Measurements from ENCODE around the gene CNPY2.
"Not testable (repeated sequence)": the region's sequence is repeated elsewhere in the genome, so short reads cannot be mapped to it uniquely, and the experiment has no call there.

CNPY2 gene

GRCh38 chr12:56315622-56316473 lies at the start of gene CNPY2:
CNPY2 (minus strand) TSS chr12:56315988; CDS start chr12:56315217, 771 bp downstream.
- peak; percentile 98 for DNase-seq

DNA sequence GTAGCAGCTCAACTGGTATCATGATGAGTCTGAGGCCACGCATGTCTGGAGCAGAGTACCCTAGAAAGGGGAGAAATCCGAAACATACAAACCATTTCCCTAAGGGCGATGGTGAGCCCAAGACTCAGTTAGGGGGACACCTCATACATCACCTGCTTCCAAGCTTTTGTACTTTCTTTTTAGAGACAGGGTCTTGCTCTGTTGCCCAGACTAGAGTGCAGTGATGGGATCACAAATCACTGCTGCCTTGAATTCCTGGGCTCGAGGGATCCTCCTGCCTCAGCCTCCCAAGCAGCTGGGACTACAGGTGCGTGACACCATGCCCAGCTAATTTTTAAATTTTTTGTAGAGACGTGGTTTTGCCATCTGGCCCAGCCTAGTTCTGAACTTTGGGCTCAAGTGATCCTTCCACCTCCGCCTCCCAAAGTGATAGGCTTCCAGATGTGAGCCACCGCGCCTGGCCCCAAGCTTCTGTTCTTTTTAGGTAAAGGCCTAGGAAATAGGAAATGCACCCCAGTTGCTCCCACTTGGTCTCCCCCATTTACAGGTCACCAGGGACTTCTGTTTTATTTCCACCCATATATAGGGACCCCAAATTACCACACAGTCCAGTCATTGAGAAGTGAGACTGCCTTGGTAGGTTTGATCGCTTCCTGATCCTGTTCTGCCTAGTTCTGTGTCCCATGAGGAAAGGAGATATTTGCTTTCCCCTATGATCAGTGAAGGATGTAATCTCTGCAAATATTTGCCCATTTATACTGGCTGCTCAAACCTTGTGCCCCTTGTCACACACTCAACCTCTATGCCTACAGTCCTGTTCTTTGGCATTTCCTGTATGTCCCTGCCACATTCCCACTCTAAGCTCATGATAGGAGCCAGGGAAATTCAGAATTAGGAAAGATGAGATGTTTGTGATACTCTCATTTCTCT lies 46.6 kb upstream of the CNPY2 start, which contains the start of gene APOF:
Gene APOF (minus strand): TSS at position 728 of the 930 bp plus-strand sequence. CDS start 112 bp downstream, at position 616.
- DNase-seq = peak; percentile 26

- DNase-seq = no peak
Observed at GRCh38 chr12:56361487-56362129, 45.8 kb upstream of the CNPY2 start.

- DNase-seq = peak; percentile 94
Observed at GRCh38 chr12:56359851-56360767, 44.3 kb upstream of the CNPY2 start, which contains the start of gene STAT2. STAT2 (minus strand) TSS chr12:56360107; CDS start chr12:56356571, 3,536 bp downstream.

DNA sequence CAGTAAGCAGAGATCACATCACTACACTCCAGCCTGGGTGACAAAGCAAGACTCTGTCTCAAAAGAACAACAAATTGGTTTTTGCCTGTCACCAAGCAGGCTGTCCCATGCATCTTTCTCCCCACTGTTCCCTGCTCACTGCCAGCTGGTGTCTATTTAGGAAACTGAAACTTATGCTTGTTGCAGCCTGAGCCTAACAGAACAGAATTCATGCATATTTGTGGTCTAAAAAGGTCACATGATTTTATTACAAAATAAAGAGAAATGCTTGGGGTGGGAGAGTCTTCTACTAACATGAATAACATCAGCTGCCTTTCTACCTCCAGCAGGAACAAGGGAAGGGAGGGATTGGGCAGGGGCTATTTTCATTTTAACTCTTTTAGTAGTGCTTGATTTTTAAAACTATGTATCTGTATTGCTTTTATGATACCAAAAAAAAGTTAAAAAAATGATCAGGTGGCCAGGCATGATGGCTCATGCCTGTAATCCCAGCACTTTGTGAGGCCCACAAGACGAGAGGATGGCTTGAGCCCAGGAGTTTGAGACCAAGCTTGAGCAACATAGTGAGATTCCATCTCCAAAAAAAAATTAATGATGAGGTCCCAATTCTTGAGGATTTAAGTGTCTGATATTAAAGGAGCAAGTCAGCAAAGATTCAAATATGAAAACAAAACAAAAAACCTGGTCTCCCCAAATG lies 43.2 kb upstream of the CNPY2 start:
- no peak for DNase-seq

DNA sequence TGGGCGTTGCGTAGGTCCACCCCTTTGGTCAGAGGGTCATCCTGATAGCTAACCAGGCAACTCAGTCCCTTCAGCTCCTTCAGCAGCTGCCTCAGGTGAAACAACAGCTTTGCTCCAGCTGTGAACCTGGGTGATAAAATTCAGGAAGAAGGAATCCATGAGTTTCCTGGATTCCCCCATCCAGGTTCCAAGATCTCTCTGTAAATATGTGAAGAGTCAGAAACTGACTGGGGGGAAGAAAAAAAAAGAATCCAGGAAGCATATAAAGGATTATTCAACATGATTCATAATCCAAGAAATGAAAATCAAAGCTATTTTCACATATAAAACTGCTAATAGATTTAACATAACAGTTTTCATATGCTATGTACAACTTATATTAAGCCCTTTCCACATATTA lies 35.5 kb upstream of the CNPY2 start:
- no peak for DNase-seq

DNA sequence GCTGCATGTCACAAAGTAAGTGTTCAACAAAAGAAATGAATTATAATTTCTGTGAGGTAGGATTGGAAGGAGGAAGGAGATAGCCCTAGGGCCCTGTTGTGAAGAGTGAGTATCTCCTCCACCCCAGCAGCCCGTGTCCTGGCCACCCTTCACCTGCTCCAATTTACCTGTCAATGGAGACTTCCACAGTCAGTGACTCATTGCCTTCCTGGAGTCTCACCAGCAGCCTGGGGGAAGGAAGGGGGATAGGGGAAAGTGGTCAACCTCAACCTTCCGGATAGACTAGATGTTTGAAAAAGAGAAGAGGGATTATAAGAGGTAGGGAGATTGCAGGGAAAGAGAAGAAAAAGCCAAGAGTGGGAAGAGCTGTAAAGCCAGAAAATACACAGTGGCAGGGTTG lies 34.9 kb upstream of the CNPY2 start:
- DNase-seq = no peak

- no peak for DNase-seq
Observed at GRCh38 chr12:56348776-56349175, 33.0 kb upstream of the CNPY2 start.

- not testable (repeated sequence) for DNase-seq
Observed at GRCh38 chr12:56347255-56347654, 31.5 kb upstream of the CNPY2 start.

DNA sequence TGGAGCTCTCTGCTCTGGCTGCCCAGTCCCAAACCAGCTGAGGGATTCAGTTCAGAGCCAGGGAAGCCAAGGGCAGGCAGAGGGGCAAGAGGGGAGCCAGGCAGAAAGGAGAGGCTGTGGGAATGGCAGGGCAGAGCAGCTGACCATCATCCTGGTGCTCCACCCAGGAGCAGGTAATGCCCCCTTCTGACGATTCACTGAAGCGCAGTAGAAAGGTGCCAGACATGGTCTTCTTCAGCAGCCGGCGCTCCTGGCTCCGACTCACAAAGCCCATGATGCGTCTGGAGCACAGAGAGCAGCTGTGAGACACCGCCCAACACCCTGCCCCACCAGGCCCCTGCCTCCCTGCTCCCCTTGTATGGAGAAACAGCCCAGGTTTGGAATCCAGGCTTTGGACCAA lies 30.9 kb upstream of the CNPY2 start:
- DNase-seq = no peak

DNA sequence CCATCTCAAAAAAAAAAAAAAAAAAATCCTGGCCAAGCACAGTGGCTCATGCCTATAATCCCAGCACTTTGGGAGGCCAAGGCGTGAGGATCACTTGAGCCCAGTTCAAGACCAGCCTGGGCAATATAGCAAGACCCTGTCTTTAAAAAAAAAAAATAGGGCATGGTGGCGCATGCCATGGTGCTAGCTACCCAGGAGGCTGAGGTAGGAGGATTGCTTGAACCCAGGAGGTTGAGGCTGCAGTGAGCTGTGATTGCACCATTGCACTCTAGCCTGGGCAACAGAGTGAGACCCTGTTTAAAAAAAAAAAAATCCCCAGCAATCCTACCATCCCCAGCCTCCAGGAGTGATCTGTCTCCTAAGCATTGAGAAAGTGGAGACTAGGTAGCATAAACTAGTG lies 26.5 kb upstream of the CNPY2 start:
- DNase-seq = not testable (repeated sequence)

GRCh38 chr12:56341616-56342015 lies 25.8 kb upstream of the CNPY2 start:
- no peak for DNase-seq

DNA sequence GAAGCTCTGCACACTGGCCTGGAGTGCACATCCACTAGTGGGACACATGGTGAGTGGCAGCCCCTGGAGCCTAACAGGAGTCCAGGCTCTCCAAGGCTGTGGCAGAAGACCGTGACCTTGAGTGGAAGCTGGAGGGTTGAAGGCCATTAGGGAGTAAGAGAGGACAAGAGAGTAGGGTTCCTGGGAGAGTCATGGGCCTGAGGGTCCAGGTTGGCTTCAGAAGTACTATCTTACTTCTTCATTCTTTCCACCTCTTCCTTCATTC lies 23.3 kb upstream of the CNPY2 start:
- no peak for DNase-seq

DNA sequence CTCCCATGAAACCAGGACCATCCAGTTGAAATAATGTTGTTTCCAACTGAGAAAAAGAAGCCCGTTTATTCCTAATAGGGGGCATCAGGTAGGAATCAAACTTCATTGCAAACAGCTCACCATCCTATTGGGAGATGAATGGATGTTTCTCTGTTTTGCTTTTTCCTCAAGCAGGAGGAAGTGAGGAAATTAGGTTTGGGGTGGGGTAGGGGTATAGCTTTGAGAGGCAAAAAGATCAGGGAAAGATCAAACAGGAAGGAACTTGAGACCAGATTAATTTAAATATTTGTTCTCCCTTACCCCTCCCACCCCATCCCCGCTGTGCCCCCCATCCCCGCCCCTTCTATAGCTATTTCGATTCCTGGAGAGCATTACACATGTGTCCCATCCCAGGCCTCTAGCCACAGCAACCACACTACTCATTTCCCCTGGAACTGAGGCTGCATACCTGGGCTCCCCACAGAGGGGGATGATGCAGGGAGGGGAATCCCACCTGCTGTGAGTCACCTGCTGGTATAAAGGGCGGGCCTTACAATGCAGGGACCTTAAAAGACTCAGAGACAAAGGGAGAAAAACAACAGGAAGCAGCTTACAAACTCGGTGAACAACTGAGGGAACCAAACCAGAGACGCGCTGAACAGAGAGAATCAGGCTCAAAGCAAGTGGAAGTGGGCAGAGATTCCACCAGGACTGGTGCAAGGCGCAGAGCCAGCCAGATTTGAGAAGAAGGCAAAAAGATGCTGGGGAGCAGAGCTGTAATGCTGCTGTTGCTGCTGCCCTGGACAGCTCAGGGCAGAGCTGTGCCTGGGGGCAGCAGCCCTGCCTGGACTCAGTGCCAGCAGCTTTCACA lies 22.7 kb upstream of the CNPY2 start, which contains the start of gene IL23A:
Gene IL23A (plus strand): TSS at position 577 of the 850 bp plus-strand sequence. CDS start 161 bp downstream, at position 738.
- DNase-seq = no peak

DNA sequence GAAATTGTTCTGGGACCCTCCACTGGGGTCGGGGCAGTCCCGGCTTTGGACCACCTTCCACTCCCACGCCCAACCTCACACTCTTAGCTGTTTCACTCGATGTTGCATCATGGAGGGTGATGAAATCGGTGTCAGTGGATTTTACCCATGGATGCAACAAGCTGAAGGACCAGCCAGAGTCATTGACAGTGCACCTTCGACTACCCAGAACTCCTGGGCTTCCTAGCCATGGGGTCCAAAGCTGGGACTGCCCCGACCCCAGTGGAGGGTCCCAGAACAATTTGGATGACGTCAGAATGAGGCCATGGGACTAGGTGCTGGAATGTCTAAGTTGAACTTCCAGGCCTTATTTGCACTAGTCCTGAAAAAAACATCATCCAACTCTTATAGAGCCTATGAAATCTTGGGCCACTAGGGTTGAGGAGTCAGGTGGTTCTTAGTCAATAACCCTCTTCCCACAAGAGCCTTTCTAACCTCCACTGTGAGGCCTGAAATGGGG lies 22.0 kb upstream of the CNPY2 start:
- DNase-seq = no peak

DNA sequence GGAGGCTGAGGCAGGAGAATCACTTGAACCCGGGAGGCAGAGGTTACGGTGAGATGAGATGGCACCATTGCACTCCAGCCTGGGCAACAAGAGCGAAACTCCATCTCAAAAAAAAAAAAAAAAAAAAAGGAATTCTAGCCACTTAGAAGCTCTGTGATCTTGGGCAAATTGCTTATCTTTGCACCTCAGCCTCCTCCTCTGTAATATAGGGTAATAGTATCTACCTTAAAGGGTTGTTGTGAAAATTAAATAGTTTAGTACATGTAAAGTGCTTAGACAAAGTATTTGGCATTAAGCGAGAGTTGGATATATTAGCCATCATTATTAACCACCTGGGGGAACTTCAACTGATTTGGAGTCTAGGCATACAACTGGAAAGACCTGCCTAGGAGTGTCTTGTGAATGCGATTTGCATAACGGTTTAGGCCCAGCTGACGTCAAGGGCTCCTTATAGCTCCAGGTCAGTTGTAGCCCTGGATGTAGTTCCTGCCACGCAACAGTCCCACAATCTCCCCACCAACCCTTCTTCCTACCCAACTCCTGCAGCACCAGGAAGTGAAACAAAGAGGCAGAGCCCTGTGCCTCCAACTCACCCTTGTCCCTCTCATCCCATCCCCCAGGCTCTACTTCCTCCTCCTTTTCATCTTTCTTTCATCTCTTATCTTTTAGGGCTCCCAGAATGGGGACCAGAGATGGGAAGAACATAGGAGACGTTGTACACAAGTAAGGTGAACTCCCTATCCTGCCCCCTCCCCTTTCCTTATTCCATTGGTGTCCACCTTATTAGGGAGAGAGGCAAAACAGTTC lies 20.8 kb upstream of the CNPY2 start:
- DNase-seq = no peak

- DNase-seq = not testable (repeated sequence)
Observed at GRCh38 chr12:56335527-56335926, 19.7 kb upstream of the CNPY2 start.

DNA sequence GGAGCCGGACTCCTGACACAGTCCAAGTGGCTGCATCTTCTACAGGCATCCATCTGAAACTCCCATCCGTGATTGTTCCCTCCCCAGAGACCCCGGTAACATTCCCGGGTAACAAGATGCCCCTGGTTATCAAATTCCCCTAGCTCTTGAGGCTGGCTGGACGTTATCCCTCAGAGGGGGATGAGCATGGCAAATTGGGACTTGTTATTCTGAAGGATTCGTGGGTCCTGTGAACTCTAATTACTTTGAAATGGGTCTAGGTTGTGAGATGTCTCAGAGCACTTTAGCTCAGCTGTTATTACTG lies 18.7 kb upstream of the CNPY2 start:
- DNase-seq = no peak

Data from NCI-H2029 treated with DMSO at 0.1 percent for 48 hours (cell line).